HCT116 (cell line): ENCODE measurements around the gene SPTB. TPM values are rescaled to one million over a fixed set of nuclear protein-coding genes. Genes with fewer than 3 reads are reported as not detected.

Experiments
- ATAC-seq: fragments of 200-7000 bp; cut with Tn5 transposase; 2 replicates; pipeline ENCODE4 v1.9.1; 2020; ENCODE audit warnings: mild to moderate bottlenecking, moderate library complexity
- BruUV-seq: library from RNA; stranded (reverse); fragments of 400-500 nt; replicated peaks from 2 replicates; lab custom pipeline; 2021; lab: Mats Ljungman, UMichigan
- CTCF ChIA-PET: fragments of 300-600 bp; sonication (Branson Sonifier 250); formaldehyde crosslinking; loops from one replicate; lab custom pipeline; 2021; ENCODE audit warnings: antibody characterized with exemption; lab: Charles Lee
- POLR2A ChIA-PET: fragments of 300-600, 350-600 bp; sonication (Branson Sonifier 250); formaldehyde crosslinking; loops from one replicate; lab custom pipeline; 2021; ENCODE audit warnings: antibody characterized with exemption; lab: Charles Lee
- RAD21 ChIA-PET, 2 experiments: fragments of 300-600 bp; sonication (Branson Sonifier 250); formaldehyde crosslinking; loops; one replicate each; lab custom pipeline; 2023; ENCODE audit warnings: low total read pairs in 2 of 2; ENCODE audit not compliant: uncharacterized antibody in 2 of 2, unreplicated experiment in 2 of 2, low non-redundant PET in 1 of 2; lab: Charles Lee
- DNase-seq: peaks from one replicate; pipeline ENCODE4 v3.0.0-alpha.2; 2010; ENCODE audit warnings: low read depth, low spot score
- H2AFZ ChIP-seq: fragments of 200-600 bp; shearing (Covaris generic), sonication (generic); 2 replicates; pipeline ENCODE4 v1.6.1; 2017; ENCODE audit warnings: low read depth, mixed run types, mixed read lengths, antibody characterized with exemption, low read length; ENCODE audit not compliant: poor library complexity, severe bottlenecking
- H3K27ac ChIP-seq: 2 replicates; pipeline ENCODE4 v1.5.1; 2012; ENCODE audit warnings: low read depth, low read length
- H3K27me3 ChIP-seq: fragments of 200-600 bp; sonication (generic); 2 replicates; pipeline ENCODE4 v1.6.1; 2016; ENCODE audit warnings: mixed run types, low read length, mixed read lengths; ENCODE audit not compliant: insufficient read depth
- H3K36me3 ChIP-seq, 2 experiments: fragments of 200-500 bp in 1 of 2; fragments of 200-600 bp in 1 of 2; sonication (Bioruptor generic) in 1 of 2; sonication (generic) in 1 of 2; 2 replicates each; pipeline versions ENCODE4 v1.5.1 to v1.6.1; 2014 to 2016; ENCODE audit warnings: low read length in 2 of 2, inconsistent platforms in 1 of 2, mixed read lengths in 1 of 2, mixed run types in 1 of 2; ENCODE audit not compliant: insufficient read depth in 2 of 2, control insufficient read depth in 1 of 2
- H3K4me1 ChIP-seq, 2 experiments: fragments of 200-600 bp in 1 of 2; sonication (generic) in 1 of 2; 2 replicates each; pipeline versions ENCODE4 v1.5.1 to v1.6.1; 2012 to 2017; ENCODE audit warnings: low read length in 2 of 2, inconsistent platforms in 1 of 2, mild to moderate bottlenecking in 1 of 2, mixed read lengths in 1 of 2, mixed run types in 1 of 2, moderate library complexity in 1 of 2; ENCODE audit not compliant: insufficient read depth in 2 of 2, control insufficient read depth in 1 of 2
- H3K4me2 ChIP-seq: fragments of 200-600 bp; sonication (generic); 2 replicates; pipeline ENCODE4 v1.6.1; 2017; ENCODE audit warnings: mixed run types, low read length, mixed read lengths
- H3K4me3 ChIP-seq, 2 experiments: fragments of 200-600 bp in 1 of 2; sonication (generic) in 1 of 2; replicated peaks in 1 of 2; 2 replicates each; pipeline ENCODE4 v1.5.1; 2011 to 2016; ENCODE audit warnings: low read length in 2 of 2, control low read depth in 1 of 2, low read depth in 1 of 2, mild to moderate bottlenecking in 1 of 2, mixed read lengths in 1 of 2, mixed run types in 1 of 2
- H3K79me2 ChIP-seq: fragments of 200-600 bp; sonication (generic); 2 replicates; pipeline ENCODE4 v1.6.1; 2017; ENCODE audit warnings: mild to moderate bottlenecking, mixed run types, low read length, moderate library complexity, mixed read lengths; ENCODE audit not compliant: insufficient read depth
- H3K9ac ChIP-seq: fragments of 200-600 bp; sonication (generic); 2 replicates; pipeline ENCODE4 v1.6.1; 2016; ENCODE audit warnings: low read length, mixed read lengths
- H3K9me2 ChIP-seq: fragments of 200-600 bp; sonication (generic), shearing (Covaris generic); 2 replicates; pipeline ENCODE4 v1.6.1; 2017; ENCODE audit warnings: mixed run types, mild to moderate bottlenecking, moderate library complexity; ENCODE audit not compliant: insufficient read depth
- H3K9me3 ChIP-seq, 2 experiments: fragments of 200-500 bp in 1 of 2; fragments of 200-600 bp in 1 of 2; sonication (Bioruptor generic) in 1 of 2; sonication (generic) in 1 of 2; 2 replicates each; pipeline ENCODE4 v1.6.1; 2014 to 2017; ENCODE audit warnings: low read length in 2 of 2, mixed read lengths in 2 of 2, inconsistent platforms in 1 of 2, low read depth in 1 of 2, mild to moderate bottlenecking in 1 of 2, mixed run types in 1 of 2, moderate library complexity in 1 of 2; ENCODE audit not compliant: control insufficient read depth in 1 of 2, insufficient read depth in 1 of 2
- H4K20me1 ChIP-seq: fragments of 200-600 bp; sonication (generic), shearing (Covaris generic); 2 replicates; pipeline ENCODE4 v1.6.1; 2017; ENCODE audit warnings: mixed run types, mild to moderate bottlenecking, moderate library complexity; ENCODE audit not compliant: insufficient read depth
- CBX3 ChIP-seq: IDR thresholded peaks from 2 replicates; pipeline ENCODE4 v1.6.1; 2012; ENCODE audit warnings: low read depth
- CEBPB ChIP-seq: IDR thresholded peaks from 2 replicates; pipeline ENCODE4 v1.6.1; 2012; ENCODE audit warnings: low read depth
- FOSL1 ChIP-seq: IDR thresholded peaks from 2 replicates; pipeline ENCODE4 v1.6.1; 2012; ENCODE audit warnings: low read depth
- POLR2A ChIP-seq: IDR thresholded peaks from 2 replicates; pipeline ENCODE4 v1.7.0; 2011; ENCODE audit warnings: borderline replicate concordance; ENCODE audit not compliant: insufficient read depth, insufficient read length; ENCODE audit errors: extremely low read depth
- RAD21 ChIP-seq: IDR thresholded peaks from 2 replicates; pipeline ENCODE4 v1.6.1; 2012; ENCODE audit warnings: low read depth, mild to moderate bottlenecking
- SP1 ChIP-seq: IDR thresholded peaks from 2 replicates; pipeline ENCODE4 v1.6.1; 2012; ENCODE audit warnings: low read depth
- intact Hi-C: fragments of 100-400 bp; cut with micrococcal nuclease; formaldehyde crosslinking; loops from 2 replicates; pipeline ENCODE4 v1.10.0; 2022
- total RNA-seq: library from RNA; stranded (reverse); gene quantifications from one replicate; pipeline ENCODE4 v1.2.1, GENCODE V29; 2021; ENCODE audit not compliant: unreplicated experiment
- TF ChIP-seq, protein P1 (sequence below), 3 experiments: fragments of 200-600 bp in 1 of 3; sonication (generic) in 1 of 3; IDR thresholded peaks in 2 of 3; conservative IDR thresholded peaks in 1 of 3; 2 replicates each; pipeline ENCODE4 v1.5.1; 2012 to 2017; ENCODE audit warnings: low read depth in 2 of 3, low read length in 2 of 3, antibody characterized with exemption in 1 of 3, borderline replicate concordance in 1 of 3, control low read depth in 1 of 3, mild to moderate bottlenecking in 1 of 3, mixed read lengths in 1 of 3, mixed run types in 1 of 3, moderate library complexity in 1 of 3; ENCODE audit not compliant: insufficient read depth in 1 of 3
- TF ChIP-seq, protein P2 (sequence below): IDR thresholded peaks from 2 replicates; pipeline ENCODE4 v1.6.1; 2012

Gene SPTB
- total RNA-seq, 1 experiment from 2014 or later = 4.2 TPM

DNA sequence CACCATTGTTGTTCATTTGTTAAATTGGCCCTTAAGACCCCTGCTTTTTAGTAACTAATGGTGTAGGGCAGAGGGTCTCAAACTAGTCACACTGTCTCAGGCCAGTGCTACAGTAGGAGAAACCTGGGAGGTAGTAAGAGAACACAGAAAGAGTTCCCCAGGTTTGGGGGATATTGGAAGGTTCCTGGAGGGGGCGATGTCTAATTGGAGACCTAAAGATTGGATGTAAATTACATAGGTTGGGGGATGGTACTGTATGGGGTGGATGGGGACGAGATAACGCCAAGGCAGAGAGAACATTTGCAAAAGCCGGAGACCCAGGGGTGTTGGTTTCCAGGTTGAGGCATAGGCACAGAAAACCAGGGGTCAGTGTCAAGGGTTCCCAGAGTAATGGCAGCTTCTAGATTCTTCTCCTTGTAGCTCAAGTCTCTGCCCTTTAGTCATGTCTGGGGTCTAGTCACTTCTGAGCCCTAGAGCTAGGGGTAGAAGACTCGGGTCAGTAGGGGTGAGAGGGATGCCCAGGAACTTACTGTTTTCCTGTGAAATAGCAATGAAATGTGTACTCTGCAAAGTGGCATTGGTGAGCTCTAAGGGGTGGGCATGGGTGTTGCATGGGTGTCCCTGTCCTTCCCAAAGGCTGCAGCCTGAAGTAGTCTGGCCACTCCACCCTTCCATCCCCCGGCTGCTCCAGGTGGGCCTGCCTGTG, 153.7 kb downstream of the SPTB start:
- peak overlapping the region; percentile 61 for H3K27ac ChIP-seq
- H3K36me3 ChIP-seq = peaks cover 15 to 20% of the 10 kb centered on the region in 2 experiments; a peak in 3 of 4 replicates
- ChIA-PET RAD21 (interaction anchor here in 1 of 2 experiments (0.8 kb wide), 1 partner anchor 46 kb away, joined by 3 read pairs; no protein-coding TSS in a partner anchor), POLR2A (no interaction called here), CTCF (interaction anchor here (0.7 to 1.0 kb wide), 7 partner anchors 9 to 199 kb away, joined by 3 to 5 read pairs (median 3); no protein-coding TSS in a partner anchor)
- H4K20me1 ChIP-seq = peaks cover 4% of the 10 kb centered on the region; the same call in 1 of the 2 replicates
- peaks cover 75% of the 10 kb centered on the region for H3K79me2 ChIP-seq
- no peaks in the 10 kb centered on the region for H3K9me2 ChIP-seq
- ATAC-seq (peak; percentile 53), DNase-seq (no peak)
- peaks cover 58 to 62% of the 10 kb centered on the region in 2 experiments for H3K4me1 ChIP-seq
- H3K9ac ChIP-seq = peak overlapping the region; percentile 48
- H3K4me2 ChIP-seq = peak overlapping the region; percentile 89
- H3K4me3 ChIP-seq = peak overlapping the region in 1 of 2 experiments; percentile 42; a peak in 2 of 4 replicates
- intact Hi-C loops = no loop called here
- no TSS peak for BruUV-seq
- TF ChIP-seq, protein P1, sequence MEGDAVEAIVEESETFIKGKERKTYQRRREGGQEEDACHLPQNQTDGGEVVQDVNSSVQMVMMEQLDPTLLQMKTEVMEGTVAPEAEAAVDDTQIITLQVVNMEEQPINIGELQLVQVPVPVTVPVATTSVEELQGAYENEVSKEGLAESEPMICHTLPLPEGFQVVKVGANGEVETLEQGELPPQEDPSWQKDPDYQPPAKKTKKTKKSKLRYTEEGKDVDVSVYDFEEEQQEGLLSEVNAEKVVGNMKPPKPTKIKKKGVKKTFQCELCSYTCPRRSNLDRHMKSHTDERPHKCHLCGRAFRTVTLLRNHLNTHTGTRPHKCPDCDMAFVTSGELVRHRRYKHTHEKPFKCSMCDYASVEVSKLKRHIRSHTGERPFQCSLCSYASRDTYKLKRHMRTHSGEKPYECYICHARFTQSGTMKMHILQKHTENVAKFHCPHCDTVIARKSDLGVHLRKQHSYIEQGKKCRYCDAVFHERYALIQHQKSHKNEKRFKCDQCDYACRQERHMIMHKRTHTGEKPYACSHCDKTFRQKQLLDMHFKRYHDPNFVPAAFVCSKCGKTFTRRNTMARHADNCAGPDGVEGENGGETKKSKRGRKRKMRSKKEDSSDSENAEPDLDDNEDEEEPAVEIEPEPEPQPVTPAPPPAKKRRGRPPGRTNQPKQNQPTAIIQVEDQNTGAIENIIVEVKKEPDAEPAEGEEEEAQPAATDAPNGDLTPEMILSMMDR (IDR thresholded peaks at IDR 0.05 in 2 of 3, conservative IDR thresholded peaks at IDR 0.05 in 1 of 3; ENCODE audit: borderline replicate concordance in 1 of 3, insufficient read depth in 1 of 3, low read depth in 2 of 3, low read length in 2 of 3) = peak in 2 of 3 experiments; percentile 22 to 50; a peak in 3 of 6 replicates
- TF ChIP-seq, protein P2, sequence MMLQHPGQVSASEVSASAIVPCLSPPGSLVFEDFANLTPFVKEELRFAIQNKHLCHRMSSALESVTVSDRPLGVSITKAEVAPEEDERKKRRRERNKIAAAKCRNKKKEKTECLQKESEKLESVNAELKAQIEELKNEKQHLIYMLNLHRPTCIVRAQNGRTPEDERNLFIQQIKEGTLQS = no peak
- no peaks in the 10 kb centered on the region for H3K9me3 ChIP-seq
- H2AFZ ChIP-seq = no peak overlapping the region
- no peaks in the 10 kb centered on the region for H3K27me3 ChIP-seq

DNA sequence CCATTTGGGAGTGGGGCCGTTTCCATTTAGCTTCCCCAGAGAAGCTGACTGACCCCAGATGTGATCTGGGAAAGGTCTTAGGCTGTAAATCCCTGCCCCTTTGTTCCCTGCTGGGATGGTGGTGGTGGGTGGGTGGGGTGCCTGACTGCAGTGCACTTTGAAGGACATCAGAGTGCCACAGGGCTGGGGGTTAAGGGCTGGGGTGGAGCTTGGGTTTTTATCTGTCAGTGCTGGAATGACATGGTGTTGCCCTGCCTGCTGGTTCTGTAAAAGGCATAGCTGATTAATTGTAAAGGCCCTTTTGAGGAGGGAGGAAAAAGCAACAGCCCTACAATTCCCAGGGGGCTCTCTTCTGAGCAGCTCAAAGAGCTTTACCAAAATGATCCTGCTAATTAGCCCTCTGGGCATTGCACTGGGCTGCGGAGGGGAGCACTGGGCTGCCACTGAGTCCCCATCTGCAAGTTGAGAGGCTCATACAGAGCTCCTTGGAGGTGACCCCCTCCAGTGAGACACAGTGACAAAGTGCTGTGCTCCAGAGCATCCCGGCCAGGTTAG, 154.4 kb downstream of the SPTB start:
- POLR2A ChIA-PET = no interaction called here
- peaks cover 4% of the 10 kb centered on the region; the same call in 1 of the 2 replicates for H4K20me1 ChIP-seq
- TF ChIP-seq CEBPB (no peak), CBX3 (no peak), SP1 (no peak), RAD21 (no peak), POLR2A (no peak), FOSL1 (no peak)
- TF ChIP-seq, protein P2 = no peak
- ATAC-seq (no peak), DNase-seq (no peak)
- peaks cover 82% of the 10 kb centered on the region for H3K79me2 ChIP-seq
- peak overlapping the region in 1 of 2 experiments; percentile 42; a peak in 1 of 4 replicates for H3K4me3 ChIP-seq
- peak overlapping the region; percentile 89 for H3K4me2 ChIP-seq
- H2AFZ ChIP-seq = no peak overlapping the region
- peak overlapping the region; percentile 48 for H3K9ac ChIP-seq
- no peaks in the 10 kb centered on the region for H3K9me3 ChIP-seq
- no peaks in the 10 kb centered on the region for H3K27me3 ChIP-seq
- RAD21 ChIA-PET = no interaction called here
- peaks cover 64 to 69% of the 10 kb centered on the region in 2 experiments for H3K4me1 ChIP-seq
- peak overlapping the region; percentile 30; the same call in 1 of the 2 replicates for H3K27ac ChIP-seq
- BruUV-seq = no TSS peak
- intact Hi-C loops = no loop called here
- CTCF ChIA-PET = interaction anchor here (0.6 to 1.2 kb wide), 5 partner anchors 34 to 53 kb away, joined by 3 to 4 read pairs (median 3); no protein-coding TSS in a partner anchor
- H3K9me2 ChIP-seq = no peaks in the 10 kb centered on the region
- H3K36me3 ChIP-seq = peaks cover 12 to 15% of the 10 kb centered on the region in 2 experiments; a peak in 3 of 4 replicates
